Ovary (tissue), 9 donors: ENCODE measurements around the gene EVA1A. TPM values are rescaled to one million over a fixed set of nuclear protein-coding genes. Genes with fewer than 3 reads are reported as not detected.

ENCODE experiments used
- DNase-seq, 5 donors: peaks; one replicate each; pipeline ENCODE4 v3.0.0-alpha.2; 2019 to 2020
- H3K27ac ChIP-seq, 2 donors: fragments of 200-600 bp; one replicate each; pipeline versions ENCODE4 v1.5.1 to v1.8.0; 2019 to 2022
- H3K27me3 ChIP-seq: fragments of 200-600 bp; one replicate; pipeline ENCODE4 v1.8.0; 2022
- H3K36me3 ChIP-seq: fragments of 200-600 bp; sonication (generic); one replicate; pipeline ENCODE4 v1.5.1; 2019
- H3K4me1 ChIP-seq: one replicate; pipeline ENCODE4 v1.8.1; 2013; ENCODE audit warnings: mild to moderate bottlenecking, moderate library complexity; ENCODE audit not compliant: insufficient read depth
- H3K4me3 ChIP-seq: fragments of 200-600 bp; sonication (generic); one replicate; pipeline ENCODE4 v1.5.1; 2017
- H3K9me3 ChIP-seq, 2 donors: fragments of 200-600 bp in 1 of 2; sonication (generic) in 1 of 2; one replicate each; pipeline versions ENCODE4 v1.5.1 to v1.8.1; 2013 to 2019; ENCODE audit warnings: mild to moderate bottlenecking in 1 of 2, moderate library complexity in 1 of 2
- EP300 ChIP-seq: sonication (generic); formaldehyde crosslinking; IDR thresholded peaks from one replicate; pipeline ENCODE4 v1.6.1; 2017; ENCODE audit warnings: antibody characterized with exemption
- POLR2A ChIP-seq: fragments of 450-650 bp; IDR thresholded peaks from one replicate; pipeline ENCODE4 v1.6.1; 2017; ENCODE audit warnings: antibody characterized with exemption, mild to moderate bottlenecking, moderate library complexity
- WGBS, 3 donors: extraction: QIAGEN DNeasy Blood & Tissue Kit in 1 of 3; methylation state at CpG; one replicate each; pipeline versions ENCODE4 v1.1.5 to v1.1.7; 2013 to 2017; 5-methylcytosine and 5-hydroxymethylcytosine counted together
- intact Hi-C, 4 donors: fragments of 100-400 bp; cut with DNase I; formaldehyde crosslinking; loops; one replicate each; pipeline versions ENCODE4 v1.11.0 to v1.15.1; 2022 to 2023
- polyA plus RNA-seq, 2 donors: library from polyadenylated mRNA; stranded (reverse); fragments of 200-250 nt in 1 of 2; fragments of 350-450 nt in 1 of 2; fragmentation: Illumina TruSeq in 1 of 2; extraction: RNeasy Lipid Tissue Mini Kit (QIAGEN cat#74804) in 1 of 2; gene quantifications; one replicate each; pipeline ENCODE4 v1.2.3, GENCODE V29; 2013 to 2014
- total RNA-seq, 7 donors: library from RNA; depleted of rRNA in 2 of 7; stranded (reverse); fragments of >200 nt in 2 of 7; fragmentation: NEBNext Ultra II Directional in 3 of 7; extraction: Animal tissue kit (Norgen Biotek cat#: 25700) in 3 of 7; gene quantifications; one replicate each; pipeline versions ENCODE4 v1.1.0 to v1.2.4, GENCODE V29; 2016 to 2023
- TF ChIP-seq, protein P1 (sequence below), 3 donors: fragments of 450-650 bp in 2 of 3; fragments of 200-600 bp in 1 of 3; IDR thresholded peaks; one replicate each; pipeline versions ENCODE4 v1.5.1 to v1.8.0; 2016 to 2022; ENCODE audit warnings: antibody characterized with exemption in 3 of 3, mild to moderate bottlenecking in 1 of 3
- donor health status: DM: no; HTN: no; CAD: no; lungs with moderate emphysema.
- donor health status: DM: no; HTN: no; CAD: no.
- donor health status: Bipolar disorder and iron deficiency.
- donor health status: DM: yes; HTN: yes; CAD: no.
- donor health status: DM: no; HTN: no; CAD: no.
- donor health status: DM: yes; HTN: yes; CAD: no.

EVA1A gene
- total and polyA plus RNA-seq, 9 donors: 0.62 to 12.2 (median 1.4) TPM

DNA sequence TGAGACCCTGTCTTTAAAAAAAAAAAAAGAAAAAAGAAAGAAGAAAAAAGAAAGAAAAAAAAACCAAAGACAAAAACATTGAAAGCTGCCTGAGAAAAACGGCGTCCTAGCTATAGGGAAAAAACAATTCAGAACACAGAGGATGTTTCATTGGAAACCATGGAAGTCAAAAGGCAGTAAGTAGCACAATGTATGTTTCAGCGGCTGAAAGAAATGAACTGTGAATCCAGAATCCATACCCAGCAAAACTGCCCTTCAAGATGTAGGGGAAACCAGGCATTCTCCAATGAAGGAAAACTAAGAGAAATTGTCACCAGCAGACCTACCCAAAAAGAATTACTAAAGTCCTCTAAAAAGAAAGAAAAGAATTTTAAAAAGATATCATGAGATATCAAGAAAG, 27.6 kb downstream of the EVA1A start:
- H3K4me1 ChIP-seq: no peaks in the 10 kb centered on the region
- no peaks in the 10 kb centered on the region for H3K36me3 ChIP-seq
- H3K27me3 ChIP-seq: no peaks in the 10 kb centered on the region
- H3K27ac ChIP-seq: no peak overlapping the region
- DNase-seq: no peak
- no peaks in the 10 kb centered on the region for H3K9me3 ChIP-seq
- WGBS, 3 donors: 81 to 88% (median 81%) methylated on average over 3 of the region's 3 CpGs
- intact Hi-C loops: no loop called here
- TF ChIP-seq EP300 (no peak), POLR2A (no peak)
- TF ChIP-seq, protein P1, sequence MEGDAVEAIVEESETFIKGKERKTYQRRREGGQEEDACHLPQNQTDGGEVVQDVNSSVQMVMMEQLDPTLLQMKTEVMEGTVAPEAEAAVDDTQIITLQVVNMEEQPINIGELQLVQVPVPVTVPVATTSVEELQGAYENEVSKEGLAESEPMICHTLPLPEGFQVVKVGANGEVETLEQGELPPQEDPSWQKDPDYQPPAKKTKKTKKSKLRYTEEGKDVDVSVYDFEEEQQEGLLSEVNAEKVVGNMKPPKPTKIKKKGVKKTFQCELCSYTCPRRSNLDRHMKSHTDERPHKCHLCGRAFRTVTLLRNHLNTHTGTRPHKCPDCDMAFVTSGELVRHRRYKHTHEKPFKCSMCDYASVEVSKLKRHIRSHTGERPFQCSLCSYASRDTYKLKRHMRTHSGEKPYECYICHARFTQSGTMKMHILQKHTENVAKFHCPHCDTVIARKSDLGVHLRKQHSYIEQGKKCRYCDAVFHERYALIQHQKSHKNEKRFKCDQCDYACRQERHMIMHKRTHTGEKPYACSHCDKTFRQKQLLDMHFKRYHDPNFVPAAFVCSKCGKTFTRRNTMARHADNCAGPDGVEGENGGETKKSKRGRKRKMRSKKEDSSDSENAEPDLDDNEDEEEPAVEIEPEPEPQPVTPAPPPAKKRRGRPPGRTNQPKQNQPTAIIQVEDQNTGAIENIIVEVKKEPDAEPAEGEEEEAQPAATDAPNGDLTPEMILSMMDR (IDR thresholded peaks at IDR 0.05): no peak
- H3K4me3 ChIP-seq: no peak overlapping the region

DNA sequence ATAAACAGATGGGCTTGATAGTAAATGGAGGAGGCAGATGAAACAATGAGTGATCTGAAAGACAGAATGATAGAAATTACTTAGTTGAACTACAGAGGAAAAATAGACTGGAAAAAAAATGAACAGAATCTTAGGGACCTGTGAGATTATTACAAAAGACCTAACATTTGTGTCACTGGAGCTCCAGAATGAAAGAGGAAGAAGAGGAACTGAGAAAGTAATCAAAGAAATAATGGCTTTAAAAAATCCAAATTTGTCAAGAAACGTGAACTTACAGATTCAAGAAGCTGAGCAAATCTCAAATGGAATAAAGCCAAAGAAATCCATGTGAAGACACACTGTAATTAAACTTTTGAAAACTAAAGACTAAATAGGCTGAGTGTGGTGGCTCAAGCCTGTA, 28.3 kb downstream of the EVA1A start:
- intact Hi-C loops: no loop called here
- WGBS, 3 donors: 25 to 33% (median 31%) methylated on average over 1 of the region's 1 CpG
- Histone ChIP-seq H3K27me3 (no peaks in the 10 kb centered on the region), H3K27ac (no peak overlapping the region), H3K9me3 (no peaks in the 10 kb centered on the region), H3K36me3 (no peaks in the 10 kb centered on the region), H3K4me1 (no peaks in the 10 kb centered on the region), H3K4me3 (no peak overlapping the region)
- no peak for DNase-seq
- no peak for TF ChIP-seq EP300
- TF ChIP-seq POLR2A: no peak
- TF ChIP-seq, protein P1 (IDR thresholded peaks at IDR 0.05): no peak

DNA sequence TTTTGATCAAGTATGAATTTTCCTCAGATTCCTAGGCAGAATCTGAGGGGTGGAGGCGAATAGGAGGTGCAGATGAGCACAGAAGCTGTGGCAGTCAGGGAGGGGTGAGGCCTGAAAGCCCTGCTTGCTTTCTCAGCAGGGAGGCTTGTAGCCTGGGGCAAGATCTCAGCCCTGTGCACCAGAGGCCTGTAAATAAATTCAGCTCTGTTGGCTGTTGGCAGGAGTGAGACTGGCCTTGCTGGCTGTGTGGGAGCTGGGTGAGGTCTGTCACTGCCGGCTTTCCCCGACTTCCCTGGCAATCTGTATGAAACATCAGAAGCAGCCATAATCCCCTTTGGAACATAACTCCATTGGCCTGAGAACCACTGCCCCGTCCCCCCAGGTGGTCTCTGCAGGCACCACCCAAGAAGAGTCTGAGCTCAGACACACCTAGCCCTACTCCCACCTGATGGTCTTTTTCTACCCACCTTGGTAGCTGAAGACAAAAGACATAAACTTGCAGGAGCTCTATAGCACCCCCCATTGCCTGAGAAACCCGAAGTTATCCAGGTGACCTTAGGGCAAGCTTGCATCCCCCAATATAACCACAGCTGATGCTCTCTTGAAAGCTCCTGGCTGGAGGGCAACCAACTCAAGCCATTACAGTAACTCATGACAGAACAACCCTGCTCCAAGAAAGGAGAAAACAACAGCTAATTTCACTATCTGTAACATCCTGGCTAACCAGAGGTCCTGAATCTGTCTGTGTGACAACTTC, 32.3 kb downstream of the EVA1A start:
- Histone ChIP-seq H3K4me1 (no peaks in the 10 kb centered on the region), H3K27ac (no peak overlapping the region), H3K9me3 (no peaks in the 10 kb centered on the region), H3K27me3 (no peaks in the 10 kb centered on the region), H3K36me3 (no peaks in the 10 kb centered on the region), H3K4me3 (no peak overlapping the region)
- TF ChIP-seq POLR2A (no peak), EP300 (no peak)
- TF ChIP-seq, protein P1 (IDR thresholded peaks at IDR 0.05): no peak
- no peak for DNase-seq
- WGBS, 3 donors: 80 to 92% (median 84%) methylated on average over 5 of the region's 5 CpGs
- intact Hi-C loops: no loop called here

DNA sequence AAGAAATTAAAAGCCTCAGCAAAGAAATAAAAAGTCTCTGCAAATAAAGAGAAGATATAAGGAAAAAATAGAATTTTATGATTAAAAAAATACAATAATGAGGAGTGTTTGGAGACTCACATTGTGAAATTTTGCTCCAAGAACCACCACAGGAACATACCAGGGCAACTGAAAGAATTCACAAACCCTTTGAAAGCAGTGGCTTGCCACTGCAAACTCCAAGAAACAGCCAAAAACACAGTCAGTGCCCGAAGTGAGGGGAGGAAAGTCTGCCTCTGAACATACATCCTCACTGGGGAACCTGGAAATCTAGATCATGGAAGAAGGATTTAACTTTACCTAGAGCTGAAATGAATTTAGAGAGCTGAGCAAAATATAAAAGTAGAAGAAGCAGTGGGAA, 33.1 kb downstream of the EVA1A start:
- intact Hi-C loops: no loop called here
- 89 to 92% (median 92%) methylated on average over 1 of the region's 1 CpG for WGBS, 3 donors
- Histone ChIP-seq H3K27ac (no peak overlapping the region), H3K9me3 (no peaks in the 10 kb centered on the region), H3K4me3 (no peak overlapping the region), H3K4me1 (no peaks in the 10 kb centered on the region), H3K36me3 (no peaks in the 10 kb centered on the region), H3K27me3 (no peaks in the 10 kb centered on the region)
- DNase-seq: no peak
- TF ChIP-seq EP300 (no peak), POLR2A (no peak)
- TF ChIP-seq, protein P1 (IDR thresholded peaks at IDR 0.05): no peak
